GM12875 (cell line): ENCODE measurements around the gene ARHGAP42.

Source experiments
- H3K4me3 ChIP-seq: one replicate; pipeline ENCODE4 v1.5.1; 2011; ENCODE audit warnings: low read depth, low read length, control low read depth
- TF ChIP-seq, protein P1 (sequence below): IDR thresholded peaks from 2 replicates; pipeline ENCODE4 v1.5.1; 2011; ENCODE audit warnings: low read depth, mild to moderate bottlenecking, control low read depth, inconsistent platforms, low read length, moderate library complexity, borderline replicate concordance; ENCODE audit not compliant: insufficient read depth

ARHGAP42 gene

DNA sequence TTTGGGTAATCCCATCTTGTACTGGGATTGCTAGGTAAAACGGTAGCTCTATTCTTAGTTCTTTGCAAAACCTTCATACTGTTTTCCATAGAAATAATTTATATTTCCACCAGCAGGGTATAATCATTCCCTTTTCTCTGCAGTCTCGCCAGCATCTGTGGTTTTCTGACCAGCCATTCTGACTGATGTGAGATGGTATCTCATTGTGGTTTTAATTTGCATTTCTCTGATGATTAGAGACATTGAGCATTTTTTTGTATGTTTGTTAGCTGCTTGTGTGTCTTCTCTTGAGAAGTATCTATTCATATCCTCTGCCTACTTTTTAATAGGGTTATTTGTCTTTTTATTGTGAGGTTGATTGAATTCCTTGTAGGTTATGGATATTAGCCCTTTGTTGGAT lies 221.7 kb downstream of the ARHGAP42 start:
- TF ChIP-seq, protein P1, sequence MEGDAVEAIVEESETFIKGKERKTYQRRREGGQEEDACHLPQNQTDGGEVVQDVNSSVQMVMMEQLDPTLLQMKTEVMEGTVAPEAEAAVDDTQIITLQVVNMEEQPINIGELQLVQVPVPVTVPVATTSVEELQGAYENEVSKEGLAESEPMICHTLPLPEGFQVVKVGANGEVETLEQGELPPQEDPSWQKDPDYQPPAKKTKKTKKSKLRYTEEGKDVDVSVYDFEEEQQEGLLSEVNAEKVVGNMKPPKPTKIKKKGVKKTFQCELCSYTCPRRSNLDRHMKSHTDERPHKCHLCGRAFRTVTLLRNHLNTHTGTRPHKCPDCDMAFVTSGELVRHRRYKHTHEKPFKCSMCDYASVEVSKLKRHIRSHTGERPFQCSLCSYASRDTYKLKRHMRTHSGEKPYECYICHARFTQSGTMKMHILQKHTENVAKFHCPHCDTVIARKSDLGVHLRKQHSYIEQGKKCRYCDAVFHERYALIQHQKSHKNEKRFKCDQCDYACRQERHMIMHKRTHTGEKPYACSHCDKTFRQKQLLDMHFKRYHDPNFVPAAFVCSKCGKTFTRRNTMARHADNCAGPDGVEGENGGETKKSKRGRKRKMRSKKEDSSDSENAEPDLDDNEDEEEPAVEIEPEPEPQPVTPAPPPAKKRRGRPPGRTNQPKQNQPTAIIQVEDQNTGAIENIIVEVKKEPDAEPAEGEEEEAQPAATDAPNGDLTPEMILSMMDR, result no peak
- H3K4me3 ChIP-seq, result no peak overlapping the region

DNA sequence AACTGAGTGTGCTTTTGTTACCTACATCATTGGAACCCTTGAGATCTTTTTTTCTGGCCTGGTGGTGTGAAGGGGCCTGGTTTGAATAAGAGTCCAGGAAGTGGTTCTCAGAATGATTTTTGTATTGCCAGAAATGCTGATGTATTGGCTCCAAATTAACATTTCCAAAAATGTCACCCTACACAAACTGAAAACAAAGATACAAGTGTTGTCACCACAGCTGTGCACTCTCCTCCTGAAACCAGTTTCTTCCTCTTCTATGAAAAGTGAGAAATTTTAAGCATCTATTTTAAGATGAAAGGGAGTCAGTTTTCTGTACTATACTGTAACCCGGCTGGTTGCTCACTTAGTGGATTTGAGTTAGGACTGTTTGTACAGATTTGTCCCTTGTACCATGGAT lies 223.7 kb downstream of the ARHGAP42 start:
- H3K4me3 ChIP-seq, result no peak overlapping the region
- TF ChIP-seq, protein P1, result no peak

DNA sequence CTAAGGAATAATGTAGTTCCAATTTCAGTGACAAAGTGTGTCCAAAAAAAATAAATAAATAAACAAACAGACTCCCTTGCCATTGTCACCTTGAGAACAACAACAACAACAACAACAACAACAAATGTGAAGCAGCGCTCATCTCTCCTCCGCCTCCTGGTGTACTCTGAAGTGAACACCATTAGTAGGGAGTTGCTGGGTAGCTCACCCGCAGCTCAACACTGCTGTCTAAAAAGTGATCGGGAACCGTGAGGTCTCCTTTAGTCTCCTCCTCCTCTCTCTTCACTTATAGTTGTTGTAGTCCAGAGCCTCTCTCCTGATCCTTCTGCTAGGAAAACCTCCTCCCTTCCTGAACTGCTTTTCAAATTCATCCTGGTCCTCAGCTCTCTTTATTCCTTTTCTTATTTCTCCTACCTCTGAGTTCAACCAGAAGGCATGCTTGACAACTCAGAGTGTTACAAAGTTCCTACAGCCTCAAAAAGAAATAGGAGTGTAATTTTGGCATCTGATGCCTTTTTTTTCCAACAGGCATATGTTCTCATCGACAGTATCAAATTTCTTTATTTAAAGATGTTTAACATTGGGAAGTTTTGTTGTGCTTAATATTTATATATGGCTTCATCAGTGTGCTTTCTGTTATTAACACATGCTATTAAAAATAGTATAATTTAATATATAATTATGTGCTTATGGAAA lies 227.5 kb downstream of the ARHGAP42 start:
- H3K4me3 ChIP-seq, result no peak overlapping the region
- TF ChIP-seq, protein P1, result no peak

DNA sequence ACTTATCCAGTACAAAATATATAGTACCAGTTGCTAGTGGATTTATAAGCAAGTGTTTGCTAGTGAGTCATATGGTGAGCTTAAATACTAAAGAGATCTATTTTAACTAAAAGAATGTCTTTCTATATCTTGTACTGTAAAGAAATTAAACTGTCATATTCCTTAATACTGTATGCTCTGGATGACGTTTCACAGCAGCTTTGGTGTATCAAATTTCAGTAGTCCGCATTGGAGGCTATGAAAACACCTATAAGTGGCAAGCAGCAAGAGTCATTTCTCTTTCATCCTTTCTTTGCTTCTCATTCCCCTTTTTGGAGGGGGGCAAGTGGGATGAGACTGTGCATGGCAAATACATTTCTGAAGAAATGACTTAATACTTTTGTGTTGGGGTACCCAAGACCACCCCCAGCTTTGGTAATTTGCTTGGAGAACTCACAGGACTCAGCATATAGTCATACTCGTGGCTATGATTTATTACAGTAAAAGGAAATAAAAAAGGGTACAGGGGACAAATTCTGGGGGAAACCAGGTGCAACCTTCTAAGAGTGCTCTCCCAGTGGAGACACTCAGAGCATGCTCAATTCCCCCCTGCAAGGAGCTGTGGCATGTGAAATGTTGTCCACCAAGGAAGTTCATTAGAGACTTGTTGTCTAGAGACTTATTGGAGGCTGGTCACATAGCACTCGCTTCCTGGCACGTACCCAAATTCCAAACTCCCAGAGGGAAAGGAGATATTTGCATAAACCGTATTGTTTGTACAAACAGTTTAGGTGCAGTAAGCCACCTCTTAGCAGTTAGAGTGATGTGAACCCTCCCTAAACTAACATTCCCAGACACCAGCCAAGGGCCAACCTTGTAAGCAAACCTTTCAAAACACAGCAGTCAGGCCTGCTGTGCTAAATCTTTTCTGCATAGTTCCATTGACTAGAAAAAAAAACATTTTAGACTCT lies 231.7 kb downstream of the ARHGAP42 start:
- TF ChIP-seq, protein P1, result no peak
- H3K4me3 ChIP-seq, result no peak overlapping the region

DNA sequence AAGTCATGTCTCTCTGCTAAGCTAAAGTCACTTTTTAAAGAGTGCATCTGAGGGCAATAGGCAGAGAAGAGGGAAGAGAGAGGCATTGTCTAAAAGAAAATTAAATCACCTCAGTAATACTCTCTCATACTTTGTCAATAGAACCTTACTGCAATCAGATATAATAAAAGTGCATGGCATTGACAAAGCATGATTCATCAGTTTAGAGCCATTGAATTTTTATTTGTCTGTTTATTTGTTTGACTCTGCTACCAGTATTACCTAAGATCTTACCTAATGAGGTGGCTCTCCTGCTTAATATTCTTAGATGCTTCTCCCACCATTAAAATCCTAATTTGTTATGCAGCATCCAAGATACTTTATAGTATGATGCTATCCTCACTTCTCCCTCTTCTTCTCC lies 233.5 kb downstream of the ARHGAP42 start:
- TF ChIP-seq, protein P1, result no peak
- H3K4me3 ChIP-seq, result no peak overlapping the region

DNA sequence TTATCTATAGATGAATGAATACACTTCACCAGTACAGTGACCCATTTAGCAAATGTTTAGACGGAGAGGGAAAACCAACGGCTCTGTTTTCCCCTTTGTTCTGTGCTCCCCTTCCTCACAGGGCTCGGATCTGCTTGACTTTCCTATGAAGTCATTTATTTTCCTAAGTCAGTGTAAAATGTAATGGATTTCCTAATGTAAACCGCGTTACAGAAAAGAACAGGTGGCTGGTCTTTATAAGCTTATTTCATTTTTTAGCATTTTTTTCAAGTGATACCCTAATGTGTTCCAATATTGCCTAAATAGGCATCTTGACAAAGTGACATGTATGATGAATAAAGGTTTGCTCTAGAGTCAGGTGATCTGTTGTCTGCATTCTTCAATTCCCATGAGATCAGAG lies 235.0 kb downstream of the ARHGAP42 start:
- TF ChIP-seq, protein P1, result no peak
- H3K4me3 ChIP-seq, result no peak overlapping the region
